DMS114 treated with DMSO at 0.1 percent for 48 hours (cell line): ENCODE results near the gene NKAPD1.
"Not testable (repeated sequence)": the region's sequence is repeated elsewhere in the genome, so short reads cannot be mapped to it uniquely, and the experiment has no call there.

Source experiments
- DNase-seq: peaks from one replicate; lab custom pipeline; 2025; ENCODE audit not compliant: unreplicated experiment; lab: John Stamatoyannopoulos, UW

Gene NKAPD1, protein sequence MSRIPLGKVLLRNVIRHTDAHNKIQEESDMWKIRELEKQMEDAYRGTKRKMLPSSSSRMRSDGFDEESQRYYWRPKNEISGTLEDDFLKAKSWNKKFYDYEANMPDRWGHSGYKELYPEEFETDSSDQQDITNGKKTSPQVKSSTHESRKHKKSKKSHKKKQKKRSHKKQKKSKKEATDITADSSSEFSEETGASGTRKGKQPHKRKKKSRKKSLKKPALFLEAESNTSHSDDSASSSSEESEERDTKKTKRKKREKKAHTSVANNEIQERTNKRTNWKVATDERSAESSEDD

GRCh38 chr11:112073941-112074811, at the start of gene NKAPD1, which contains the start of gene PIH1D2:
TSS of gene NKAPD1 (plus strand) at chr11:112074299. CDS start at chr11:112075575, 1,276 bp downstream.
TSS of gene PIH1D2 (minus strand) at chr11:112074017. CDS start at chr11:112073174, 843 bp downstream.
- peak; percentile 59 for DNase-seq

- DNase-seq, result peak; percentile 30
These were observed 49.1 kb upstream of the NKAPD1 start, which contains the start of gene DLAT for GRCh38 chr11:112024773-112025678. TSS of gene DLAT (plus strand) at chr11:112025408. CDS start at chr11:112025473, 65 bp downstream.

DNA sequence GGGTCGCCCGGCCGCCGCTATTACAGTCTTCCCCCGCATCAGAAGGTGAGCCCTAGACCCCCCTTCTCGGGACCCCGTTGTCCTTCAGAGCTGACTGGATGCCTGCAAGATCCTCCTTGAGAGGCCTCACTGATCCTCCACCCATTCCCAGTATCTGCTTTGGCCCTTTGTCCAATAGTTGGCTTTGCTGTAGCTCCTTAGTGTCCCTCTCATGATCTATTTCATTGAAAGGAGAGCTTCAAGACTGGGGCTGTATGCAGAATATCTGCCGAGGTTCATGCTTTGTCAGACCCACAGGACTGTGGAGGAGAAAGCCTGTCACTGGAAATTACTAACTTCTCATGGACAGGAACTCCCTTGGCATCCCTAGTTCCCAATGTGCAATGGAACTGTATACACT, 48.4 kb upstream of the NKAPD1 start:
- no peak for DNase-seq

GRCh38 chr11:112026784-112027410, 47.2 kb upstream of the NKAPD1 start:
- DNase-seq, result not testable (repeated sequence)

DNA sequence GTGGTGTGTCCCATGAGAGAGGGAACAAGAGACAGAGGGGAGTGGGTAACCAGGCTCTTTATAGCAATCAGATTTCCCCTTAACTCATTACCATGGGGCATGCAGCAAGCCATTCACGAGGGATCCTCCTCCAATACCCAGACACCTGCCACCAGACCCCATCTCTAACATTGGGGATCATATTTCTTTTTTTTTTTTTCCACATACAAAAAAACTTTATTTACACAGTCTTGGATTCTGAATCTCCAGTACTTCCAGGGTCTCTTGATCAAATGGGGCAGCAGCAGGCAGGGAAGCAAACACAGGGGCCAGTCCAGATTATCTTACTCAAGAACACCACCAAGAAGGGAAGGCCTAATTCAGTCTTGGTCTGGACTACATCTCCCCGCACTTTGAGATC, 44.6 kb upstream of the NKAPD1 start:
- no peak for DNase-seq

- no peak for DNase-seq
These were observed 40.2 kb upstream of the NKAPD1 start for GRCh38 chr11:112033902-112034301.

GRCh38 chr11:112037527-112037926, 36.6 kb upstream of the NKAPD1 start:
- DNase-seq, result no peak

GRCh38 chr11:112042161-112042960, 31.7 kb upstream of the NKAPD1 start:
- no peak for DNase-seq

GRCh38 chr11:112042961-112043304, 31.2 kb upstream of the NKAPD1 start:
- no peak for DNase-seq

- no peak for DNase-seq
These were observed 29.1 kb upstream of the NKAPD1 start for GRCh38 chr11:112044961-112045360.

- DNase-seq, result not testable (repeated sequence)
These were observed 27.5 kb upstream of the NKAPD1 start for GRCh38 chr11:112046647-112047046.

GRCh38 chr11:112048256-112048655, 25.8 kb upstream of the NKAPD1 start:
- not testable (repeated sequence) for DNase-seq

DNA sequence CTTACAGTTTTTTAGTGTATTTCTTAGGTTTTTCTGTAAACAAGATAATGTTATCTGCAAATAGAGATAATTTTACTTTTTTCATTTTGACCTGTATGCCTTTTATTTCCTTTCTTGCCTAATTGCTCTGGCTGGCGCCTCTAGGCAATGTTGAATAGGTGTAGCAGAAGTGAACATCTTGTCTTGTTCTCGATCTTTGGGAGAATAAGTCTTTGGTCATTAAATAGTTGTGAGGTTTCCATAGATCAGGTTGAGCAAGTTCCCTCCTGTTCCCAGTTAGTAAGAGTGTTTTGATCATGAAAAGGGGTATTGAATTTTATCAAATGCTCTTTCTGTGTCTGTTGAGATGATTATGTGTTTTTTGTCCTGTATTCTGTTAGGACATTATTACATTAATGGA, 24.3 kb upstream of the NKAPD1 start:
- no peak for DNase-seq

DNA sequence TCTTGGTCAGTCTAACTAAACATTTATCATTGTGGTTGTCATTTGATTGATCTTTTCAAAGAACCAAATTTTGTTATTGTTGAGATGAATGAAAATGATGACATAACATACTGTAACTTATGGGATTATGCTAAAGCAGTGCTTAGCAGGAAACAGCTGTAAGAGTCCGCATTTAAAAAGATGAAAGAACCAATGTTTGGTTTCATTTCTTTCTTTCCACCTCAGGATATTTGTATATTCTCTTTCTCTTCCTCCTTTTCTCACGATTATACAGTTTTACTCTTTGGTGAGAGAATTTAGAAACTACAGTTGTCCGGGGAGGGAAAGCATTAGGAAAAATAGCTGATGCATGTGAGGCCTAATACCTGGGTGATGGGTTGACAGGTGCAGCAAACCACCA, 23.4 kb upstream of the NKAPD1 start:
- no peak for DNase-seq

DNA sequence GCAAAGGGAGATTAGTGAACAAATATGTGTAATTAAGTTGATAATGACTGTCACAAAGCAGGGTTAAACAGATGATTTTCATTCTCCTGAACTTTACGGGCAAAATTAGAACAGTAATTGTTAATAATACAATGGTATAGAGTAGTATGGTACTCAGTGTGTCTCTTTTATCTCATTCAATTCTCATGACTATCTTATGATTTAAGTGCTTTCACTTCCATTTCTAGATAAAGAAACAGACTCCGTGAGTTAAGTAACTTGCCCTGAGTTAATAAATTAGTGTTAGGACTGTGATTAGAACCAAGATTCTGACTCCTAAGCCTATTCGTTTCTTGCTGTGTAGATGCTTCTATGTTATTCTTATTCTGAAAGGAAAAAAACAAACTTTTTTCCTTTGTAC, 22.3 kb upstream of the NKAPD1 start:
- no peak for DNase-seq

- no peak for DNase-seq
These were observed 16.9 kb upstream of the NKAPD1 start for GRCh38 chr11:112057170-112057569.

GRCh38 chr11:112058103-112058502, 16.0 kb upstream of the NKAPD1 start:
- DNase-seq, result no peak

GRCh38 chr11:112062923-112063322, 11.2 kb upstream of the NKAPD1 start:
- no peak for DNase-seq

DNA sequence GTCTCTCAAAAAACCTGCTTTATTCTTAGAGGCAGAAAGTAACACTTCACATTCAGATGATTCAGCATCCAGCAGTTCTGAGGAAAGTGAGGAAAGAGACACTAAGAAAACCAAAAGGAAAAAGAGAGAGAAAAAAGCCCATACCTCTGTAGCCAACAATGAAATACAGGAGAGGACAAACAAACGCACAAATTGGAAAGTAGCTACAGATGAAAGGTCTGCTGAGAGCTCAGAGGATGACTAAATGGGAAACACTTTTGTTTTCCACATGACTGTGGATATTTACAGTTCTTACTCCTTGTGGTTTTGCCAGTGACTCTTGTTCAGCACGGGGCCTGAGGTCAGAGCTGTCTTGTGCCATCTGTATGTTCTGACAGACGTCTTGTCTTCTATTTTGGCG, 8.6 kb downstream of the NKAPD1 start:
- DNase-seq, result no peak
